Neural progenitor cell (in vitro differentiated cells): ENCODE data around the gene TSPAN14.

Experiments used
- CTCF ChIP-seq: fragments of 200-600 bp; sonication (generic); IDR thresholded peaks from 2 replicates; pipeline ENCODE4 v1.5.1; 2017; ENCODE audit warnings: antibody characterized with exemption, mild to moderate bottlenecking
- EZH2phosphoT487 ChIP-seq: fragments of 200-600 bp; sonication (generic); IDR thresholded peaks from 2 replicates; pipeline ENCODE4 v1.6.1; 2017; ENCODE audit warnings: antibody characterized with exemption

GRCh38 chr10:80464557-80465450 lies 10.7 kb downstream of the TSPAN14 start:
- TF ChIP-seq CTCF (no peak), EZH2phosphoT487 (no peak)
